Measurements from ENCODE around the gene SFMBT2. TPM values are rescaled to one million over a fixed set of nuclear protein-coding genes. Genes with fewer than 3 reads are reported as not detected.

The SFMBT2 gene
- total RNA-seq, 1 experiment from 2014 or later = not detected

DNA sequence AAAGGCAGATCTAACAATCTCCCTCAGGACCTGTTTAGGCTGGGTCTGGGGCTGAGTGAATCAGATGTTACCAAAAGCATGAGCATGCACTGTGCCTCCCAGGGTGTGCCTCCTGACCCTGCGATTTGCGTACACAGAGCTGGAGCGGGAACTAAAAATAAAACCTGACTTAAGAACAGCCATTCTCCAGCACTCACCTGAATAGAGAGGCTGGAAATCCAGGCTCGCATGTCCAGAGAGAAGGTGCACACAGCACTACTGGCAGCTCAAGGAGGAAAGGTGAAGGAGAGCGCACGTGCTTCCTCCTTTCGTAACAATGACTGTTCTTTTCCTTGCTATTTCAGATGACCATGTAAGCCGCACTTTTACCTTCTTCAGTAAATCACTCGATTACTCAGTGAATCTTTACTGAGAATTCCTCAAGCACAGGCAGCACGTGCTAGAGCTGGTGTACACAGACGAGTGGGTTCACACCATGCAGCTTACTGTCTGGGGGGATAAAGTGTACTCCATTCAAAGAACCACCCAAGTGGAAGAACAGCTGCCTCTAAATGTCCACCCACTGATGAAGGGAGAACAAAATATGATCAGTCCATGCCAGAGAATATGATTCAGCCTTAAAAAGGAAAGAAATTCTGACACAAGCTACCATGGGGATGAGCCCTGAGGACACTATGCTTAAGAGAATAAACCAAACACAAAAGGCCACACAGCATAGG is 45.6 kb downstream of the SFMBT2 start:
- DNase-seq (ENCODE audit: low read depth) = no peak

- DNase-seq (ENCODE audit: low read depth) = no peak
Measured at GRCh38 chr10:7364474-7364873, 46.4 kb downstream of the SFMBT2 start.

- no peak for DNase-seq (ENCODE audit: low read depth)
Measured at GRCh38 chr10:7363700-7364099, 47.1 kb downstream of the SFMBT2 start.

- no peak for DNase-seq (ENCODE audit: low read depth)
Measured at GRCh38 chr10:7362471-7362870, 48.4 kb downstream of the SFMBT2 start.

DNA sequence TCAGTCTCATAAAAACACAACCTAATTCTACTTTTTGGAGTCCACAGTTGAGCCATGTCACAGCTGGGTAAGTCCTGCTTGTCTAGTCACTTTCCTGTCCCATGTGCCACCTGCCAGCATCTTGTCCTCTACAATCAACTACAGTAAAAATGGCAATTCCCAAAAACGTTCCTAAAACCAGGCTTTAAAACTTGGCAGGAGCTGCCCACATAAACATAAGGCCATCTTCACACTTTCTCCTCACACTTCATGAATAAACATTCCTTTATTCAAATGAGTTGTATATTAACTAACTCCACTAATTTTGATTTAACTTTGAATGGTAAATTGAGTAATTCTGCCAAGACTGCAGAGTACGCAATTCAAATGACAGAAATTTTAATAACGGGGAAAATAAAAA is 49.5 kb downstream of the SFMBT2 start:
- DNase-seq (ENCODE audit: low read depth) = no peak

GRCh38 chr10:7359954-7360353 is 50.9 kb downstream of the SFMBT2 start:
- DNase-seq (ENCODE audit: low read depth) = no peak

DNA sequence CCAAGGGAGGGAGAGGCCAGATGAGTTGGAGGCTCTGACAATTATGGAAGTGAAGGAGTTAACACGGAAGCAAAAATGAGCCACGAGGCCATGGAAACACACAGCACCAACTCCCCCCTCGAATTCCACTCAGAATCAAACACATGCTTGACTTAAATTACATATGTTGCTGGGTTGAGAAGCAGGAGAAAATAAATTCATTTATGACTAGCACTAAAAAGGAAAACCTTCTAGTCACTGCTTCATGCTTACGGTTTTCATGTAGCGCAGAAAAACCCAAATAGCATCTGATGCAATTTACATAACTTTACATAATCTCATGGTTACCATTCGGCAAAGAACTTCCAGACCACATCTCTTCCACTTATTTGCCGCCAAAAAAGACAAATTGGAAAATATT is 51.5 kb downstream of the SFMBT2 start:
- DNase-seq (ENCODE audit: low read depth) = no peak

DNA sequence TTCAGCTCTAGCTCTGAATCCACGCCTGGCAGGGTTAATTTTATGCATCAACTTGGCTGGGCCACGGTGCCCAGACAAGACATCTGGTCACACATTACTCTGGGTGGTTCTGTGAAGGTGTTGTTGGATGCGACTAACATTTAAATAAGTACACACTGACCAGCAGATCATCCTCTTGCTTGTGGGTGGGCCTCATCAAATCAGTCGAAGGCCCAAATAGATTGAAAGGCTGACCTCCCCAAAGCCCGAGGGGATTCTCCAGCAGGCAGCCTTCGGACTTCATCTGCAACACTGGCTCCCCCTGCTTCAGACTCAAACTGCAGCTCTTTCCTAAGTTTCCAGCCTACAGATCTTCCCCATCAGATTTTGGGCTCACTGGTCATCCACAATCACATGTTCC is 53.6 kb downstream of the SFMBT2 start:
- DNase-seq (ENCODE audit: low read depth) = no peak

DNA sequence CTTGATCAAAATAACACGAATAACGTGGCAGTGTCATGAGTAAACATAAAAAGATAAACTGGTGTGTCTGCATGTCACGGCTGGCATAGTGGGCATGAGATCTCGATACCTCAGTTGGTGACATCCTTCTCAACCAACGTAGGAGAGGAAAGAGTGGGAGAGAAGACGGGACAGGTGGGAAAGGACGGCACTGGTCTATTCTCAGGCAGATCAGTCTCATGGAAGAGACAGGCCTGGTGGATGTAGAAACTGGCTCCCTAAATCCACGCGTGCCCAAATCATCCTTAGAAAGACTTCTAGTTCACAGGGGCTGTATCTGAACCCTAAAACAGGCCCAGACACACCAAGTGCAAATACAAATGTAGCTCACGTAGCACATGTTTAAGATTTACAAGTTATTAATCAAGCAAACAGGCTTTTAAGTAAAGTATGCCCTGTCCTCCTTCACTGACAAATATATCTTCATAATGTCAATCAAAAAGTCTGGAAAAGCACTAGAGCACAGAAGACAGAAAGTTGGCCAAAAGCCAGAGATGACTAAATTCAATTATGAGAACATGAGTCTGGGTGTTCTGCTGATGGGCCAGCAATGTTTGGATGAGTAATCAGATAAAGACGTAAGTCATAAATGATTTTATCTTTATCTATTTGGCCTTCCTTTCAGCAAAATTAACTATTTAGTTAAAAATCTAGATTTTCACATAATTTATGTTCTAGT is 56.3 kb downstream of the SFMBT2 start:
- DNase-seq (ENCODE audit: low read depth) = no peak

- DNase-seq (ENCODE audit: low read depth) = no peak
Measured at GRCh38 chr10:7351894-7352293, 58.9 kb downstream of the SFMBT2 start.

- no peak for DNase-seq (ENCODE audit: low read depth)
Measured at GRCh38 chr10:7350541-7351195, 60.2 kb downstream of the SFMBT2 start.

- DNase-seq (ENCODE audit: low read depth) = no peak
Measured at GRCh38 chr10:7345717-7346116, 65.1 kb downstream of the SFMBT2 start.

GRCh38 chr10:7343040-7343439 is 67.8 kb downstream of the SFMBT2 start:
- DNase-seq (ENCODE audit: low read depth) = no peak

GRCh38 chr10:7340179-7340874 is 70.5 kb downstream of the SFMBT2 start:
- DNase-seq (ENCODE audit: low read depth) = no peak

DNA sequence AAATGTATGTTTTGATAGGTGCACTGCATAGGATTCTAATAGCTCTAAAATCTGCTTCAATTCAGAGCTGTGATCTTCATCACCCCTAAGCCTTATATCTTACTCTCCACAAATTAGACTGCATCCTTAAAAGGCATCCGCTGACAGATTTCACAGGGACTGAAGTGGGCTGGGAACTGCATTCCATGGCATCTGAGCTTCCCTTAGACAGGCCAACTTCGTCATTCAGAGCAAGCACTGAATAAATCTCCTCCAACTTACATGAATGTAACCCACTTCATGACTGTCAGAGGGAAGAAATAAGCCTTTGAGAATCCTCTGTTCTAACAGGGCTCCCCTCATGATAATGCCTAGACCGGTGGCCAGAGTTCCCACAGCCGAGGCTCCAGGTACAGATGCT is 71.3 kb downstream of the SFMBT2 start:
- DNase-seq (ENCODE audit: low read depth) = no peak

- no peak for DNase-seq (ENCODE audit: low read depth)
Measured at GRCh38 chr10:7338469-7338868, 72.4 kb downstream of the SFMBT2 start.

DNA sequence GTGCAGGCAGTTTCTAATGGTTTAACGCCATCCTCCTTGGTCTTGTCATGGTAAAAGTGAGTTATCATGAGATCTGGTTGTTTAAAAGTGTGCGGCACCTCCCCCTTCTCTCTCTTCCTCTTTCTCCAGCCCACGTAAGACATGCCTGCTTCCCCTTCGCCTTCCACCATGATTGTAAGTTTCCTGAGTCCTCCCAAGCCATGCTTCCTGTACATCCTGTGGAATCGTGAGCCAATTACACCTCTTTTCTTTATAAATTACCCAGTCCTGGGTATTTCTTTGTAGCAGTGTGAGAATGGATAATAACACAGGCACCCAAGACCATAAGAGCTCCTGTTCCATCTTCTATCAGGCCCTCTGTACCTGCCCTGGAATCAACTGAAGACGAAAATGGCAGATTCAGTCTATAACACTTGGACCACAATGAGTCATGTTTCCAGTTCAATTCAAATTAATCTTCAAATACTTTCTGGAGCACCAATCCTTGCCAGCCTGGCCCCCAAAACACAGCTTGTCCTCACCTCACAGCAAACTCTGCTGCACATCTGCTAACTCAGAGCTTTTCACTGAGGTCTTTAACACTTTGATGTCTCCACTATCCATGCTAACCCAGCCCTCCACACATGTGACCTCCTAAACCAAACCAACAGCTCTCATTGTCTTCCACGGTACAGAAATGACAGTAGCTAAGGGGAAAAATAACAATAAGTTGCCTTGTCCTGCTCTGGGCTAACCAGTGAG is 73.2 kb downstream of the SFMBT2 start:
- no peak for DNase-seq (ENCODE audit: low read depth)

GRCh38 chr10:7335977-7336376 is 74.9 kb downstream of the SFMBT2 start:
- DNase-seq (ENCODE audit: low read depth) = no peak

DNA sequence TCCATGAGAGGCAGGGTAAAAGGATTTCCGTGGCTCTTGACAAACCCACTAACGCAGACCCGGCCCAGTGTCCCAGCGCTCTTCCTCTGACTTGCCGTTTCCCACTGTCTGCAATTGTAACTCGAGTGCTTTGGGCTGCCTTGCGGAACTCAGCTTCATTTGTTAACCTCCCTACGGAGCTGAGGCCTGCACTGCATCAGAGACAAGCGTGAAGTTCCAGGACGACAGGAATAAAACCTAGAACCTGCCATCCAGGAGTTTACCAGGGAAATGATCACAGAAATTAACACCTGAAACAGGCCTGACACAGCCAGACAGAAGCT is 76.2 kb downstream of the SFMBT2 start:
- no peak for DNase-seq (ENCODE audit: low read depth)

- no peak for DNase-seq (ENCODE audit: low read depth)
Measured at GRCh38 chr10:7333961-7334641, 76.7 kb downstream of the SFMBT2 start.

DNA sequence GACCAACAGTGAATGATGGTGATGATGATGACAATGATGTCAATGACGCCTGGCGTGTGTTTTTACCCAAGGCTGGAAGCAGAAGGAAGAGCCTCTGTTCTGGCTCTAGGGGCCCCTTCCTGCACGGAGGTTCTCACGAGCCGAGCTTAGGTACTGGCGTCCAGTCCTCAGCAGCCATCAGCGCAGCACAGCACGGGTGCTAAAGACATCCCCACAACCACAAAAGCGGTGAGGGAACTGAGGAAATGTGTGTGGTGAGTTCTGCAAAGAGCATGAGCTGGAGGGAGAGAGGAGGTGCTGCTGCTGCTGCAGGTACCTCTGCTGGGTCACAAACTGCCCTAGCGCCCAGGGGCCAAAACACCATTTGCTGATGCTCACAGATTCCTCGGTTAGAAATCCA is 81.6 kb downstream of the SFMBT2 start:
- DNase-seq (ENCODE audit: low read depth) = no peak
